HepG2 (cell line): ENCODE measurements around the gene PRKAG3. TPM values are rescaled to one million over a fixed set of nuclear protein-coding genes. Genes with fewer than 3 reads are reported as not detected.

Experiments used
- ATAC-seq: fragments of 200-7000 bp; cut with Tn5 transposase; 3 replicates; pipeline ENCODE4 v1.9.1; 2020; ENCODE audit warnings: mild to moderate bottlenecking, moderate library complexity
- BruUV-seq: library from RNA; stranded (reverse); fragments of 400-500 nt; replicated peaks from 2 replicates; lab custom pipeline; 2021; lab: Mats Ljungman, UMichigan
- CTCF ChIA-PET: fragments of 300-600 bp; formaldehyde crosslinking; extraction: SDS; loops from one replicate; lab custom pipeline; 2021; ENCODE audit warnings: low total read pairs, inconsistent platforms, low intra/inter-chr PET ratio; lab: Yijun Ruan, JAX
- POLR2A ChIA-PET: fragments of 350-600 bp; sonication (Branson Sonifier 250); formaldehyde crosslinking; loops from one replicate; lab custom pipeline; 2020; ENCODE audit warnings: antibody characterized with exemption, inconsistent platforms; lab: Yijun Ruan, JAX
- DNase-seq: peaks from one replicate; pipeline ENCODE4 v3.0.0-alpha.2; 2015; ENCODE audit warnings: low spot score
- FAIRE-seq: peaks from 3 replicates; lab custom pipeline; 2011; peaks lifted over from hg19 to GRCh38; lab: Jason Lieb, UNC
- H2AFZ ChIP-seq: one replicate; pipeline ENCODE4 v1.6.1; 2011; ENCODE audit warnings: low read length, inconsistent platforms
- H3K27ac ChIP-seq: fragments of 300-600 bp; 3 replicates; pipeline ENCODE4 v1.8.0; 2011; ENCODE audit warnings: mixed run types, mild to moderate bottlenecking, mixed read lengths, low read length, inconsistent platforms; ENCODE audit not compliant: insufficient read depth; ENCODE audit errors: extremely low read length
- H3K27me3 ChIP-seq, 2 experiments: fragments of 200-600 bp in 1 of 2; 2 replicates in 1 of 2; 3 replicates in 1 of 2; pipeline versions ENCODE4 v1.6.0 to v1.8.0; 2011; ENCODE audit warnings: low read length in 2 of 2, mild to moderate bottlenecking in 2 of 2, moderate library complexity in 2 of 2, inconsistent platforms in 1 of 2; ENCODE audit not compliant: insufficient read depth in 2 of 2, control insufficient read depth in 1 of 2
- H3K36me3 ChIP-seq, 2 experiments: fragments of 200-600 bp in 1 of 2; replicated peaks in 1 of 2; 2 replicates in 1 of 2; 3 replicates in 1 of 2; pipeline versions ENCODE4 v1.5.1 to v1.8.0; 2011; ENCODE audit warnings: low read length in 2 of 2, inconsistent platforms in 1 of 2; ENCODE audit not compliant: insufficient read depth in 2 of 2, control insufficient read depth in 1 of 2
- H3K4me1 ChIP-seq: 2 replicates; pipeline ENCODE4 v1.5.1; 2012; ENCODE audit warnings: low read length, inconsistent platforms; ENCODE audit not compliant: insufficient read depth
- H3K4me2 ChIP-seq: 2 replicates; pipeline ENCODE4 v1.6.0; 2011; ENCODE audit warnings: low read depth, low read length, inconsistent platforms
- H3K4me3 ChIP-seq, 3 experiments: fragments of 200-600 bp in 1 of 3; sonication (generic), shearing (Covaris generic) in 1 of 3; replicated peaks in 1 of 3; 2 replicates each; pipeline ENCODE4 v1.5.1; 2011 to 2016; ENCODE audit warnings: low read length in 3 of 3, inconsistent platforms in 2 of 3, low read depth in 2 of 3, mild to moderate bottlenecking in 2 of 3, control low read depth in 1 of 3, mixed read lengths in 1 of 3; ENCODE audit not compliant: insufficient read depth in 1 of 3
- H3K79me2 ChIP-seq: one replicate; pipeline ENCODE4 v1.6.1; 2011; ENCODE audit warnings: low read length, inconsistent platforms; ENCODE audit not compliant: insufficient read depth
- H3K9ac ChIP-seq: 2 replicates; pipeline ENCODE4 v1.6.0; 2011; ENCODE audit warnings: mild to moderate bottlenecking, low read depth, low read length, inconsistent platforms; ENCODE audit not compliant: insufficient read depth
- H3K9me3 ChIP-seq: 2 replicates; pipeline ENCODE4 v1.5.1; 2012; ENCODE audit warnings: mild to moderate bottlenecking, low read length
- H4K20me1 ChIP-seq: 2 replicates; pipeline ENCODE4 v1.6.0; 2011; ENCODE audit warnings: inconsistent platforms, mild to moderate bottlenecking, low read length, moderate library complexity; ENCODE audit not compliant: insufficient read depth
- ATM ChIP-seq: fragments of 450-650 bp; IDR thresholded peaks from 2 replicates; pipeline ENCODE4 v1.7.1; 2017; ENCODE audit warnings: mild to moderate bottlenecking, borderline replicate concordance
- ETV5 ChIP-seq: IDR thresholded peaks from 2 replicates; pipeline ENCODE4 v1.6.1; 2018; ENCODE audit warnings: missing biosample characterization, missing genetic modification reagents, inconsistent platforms, borderline replicate concordance
- ETV6 ChIP-seq: sonication (generic); formaldehyde crosslinking; conservative IDR thresholded peaks from 2 replicates; pipeline ENCODE4 v1.4.0; 2020; ENCODE audit warnings: missing genetic modification reagents
- GZF1 ChIP-seq: sonication (generic); formaldehyde crosslinking; IDR thresholded peaks from 2 replicates; pipeline ENCODE4 v1.5.1; 2020; ENCODE audit warnings: mild to moderate bottlenecking, missing genetic modification reagents
- HNRNPLL ChIP-seq: fragments of 200-400 bp; formaldehyde crosslinking; IDR thresholded peaks from 2 replicates; pipeline ENCODE4 v1.6.1; 2017; ENCODE audit warnings: mild to moderate bottlenecking, low read depth, low read length; ENCODE audit not compliant: poor library complexity, severe bottlenecking
- HOXA9 ChIP-seq: sonication (generic); formaldehyde crosslinking; IDR thresholded peaks from 2 replicates; pipeline ENCODE4 v1.8.1; 2022; ENCODE audit warnings: missing genetic modification reagents, mild to moderate bottlenecking, moderate library complexity, borderline replicate concordance
- KDM3A ChIP-seq: IDR thresholded peaks from 2 replicates; pipeline ENCODE4 v1.6.1; 2018; ENCODE audit warnings: low read depth, missing compliant biosample characterization
- KLF6 ChIP-seq: IDR thresholded peaks from 2 replicates; pipeline ENCODE4 v1.8.0; 2016; ENCODE audit warnings: missing biosample characterization, missing genetic modification reagents
- NFKBIZ ChIP-seq: IDR thresholded peaks from 2 replicates; pipeline ENCODE4 v1.6.1; 2018; ENCODE audit warnings: missing genetic modification reagents, missing compliant biosample characterization
- PAF1 ChIP-seq: IDR thresholded peaks from 2 replicates; pipeline ENCODE4 v1.6.1; 2016; ENCODE audit warnings: missing genetic modification reagents, missing compliant biosample characterization
- POLR2A ChIP-seq, 2 experiments: IDR thresholded peaks; 2 replicates each; pipeline ENCODE4 v1.6.1; 2011; ENCODE audit warnings: low read depth in 2 of 2, low read length in 2 of 2, mild to moderate bottlenecking in 1 of 2, moderate library complexity in 1 of 2; ENCODE audit not compliant: insufficient read depth in 1 of 2
- POLR2AphosphoS5 ChIP-seq: IDR thresholded peaks from 2 replicates; pipeline ENCODE4 v1.6.1; 2012; ENCODE audit warnings: low read depth, low read length
- POLR2G ChIP-seq: fragments of 200-400 bp; formaldehyde crosslinking; IDR thresholded peaks from 2 replicates; pipeline ENCODE4 v1.6.1; 2018; ENCODE audit warnings: mild to moderate bottlenecking, low read depth, low read length, moderate library complexity
- RBAK ChIP-seq: sonication (generic); formaldehyde crosslinking; IDR thresholded peaks from 2 replicates; pipeline ENCODE4 v1.5.1; 2020; ENCODE audit warnings: mild to moderate bottlenecking, missing genetic modification reagents
- RBM22 ChIP-seq: fragments of 200-400 bp; formaldehyde crosslinking; optimal IDR thresholded peaks from 2 replicates; pipeline ENCODE3; 2017; ENCODE audit warnings: mild to moderate bottlenecking, low read length, moderate library complexity
- SMAD9 ChIP-seq: sonication (generic); formaldehyde crosslinking; IDR thresholded peaks from 2 replicates; pipeline ENCODE4 v1.5.1; 2020; ENCODE audit warnings: mild to moderate bottlenecking, missing genetic modification reagents
- SRSF9 ChIP-seq: fragments of 200-400 bp; formaldehyde crosslinking; IDR thresholded peaks from 2 replicates; pipeline ENCODE4 v1.6.1; 2018; ENCODE audit warnings: borderline replicate concordance, mild to moderate bottlenecking, low read depth, low read length; ENCODE audit not compliant: insufficient read depth, poor library complexity, severe bottlenecking
- TARDBP ChIP-seq: sonication (generic); formaldehyde crosslinking; IDR thresholded peaks from 2 replicates; pipeline ENCODE4 v1.8.0; 2022; ENCODE audit warnings: mild to moderate bottlenecking, missing genetic modification reagents
- TBX2 ChIP-seq: sonication (generic); formaldehyde crosslinking; IDR thresholded peaks from 2 replicates; pipeline ENCODE4 v1.5.0; 2020; ENCODE audit warnings: missing genetic modification reagents, mild to moderate bottlenecking, borderline replicate concordance
- ZNF329 ChIP-seq: sonication (generic); formaldehyde crosslinking; IDR thresholded peaks from 2 replicates; pipeline ENCODE4 v1.9.0; 2021; ENCODE audit warnings: low read depth, mild to moderate bottlenecking, missing genetic modification reagents
- ZNF367 ChIP-seq: sonication (generic); formaldehyde crosslinking; IDR thresholded peaks from 2 replicates; pipeline ENCODE4 v1.4.0; 2020; ENCODE audit warnings: missing genetic modification reagents, borderline replicate concordance
- ZNF577 ChIP-seq: sonication (generic); formaldehyde crosslinking; IDR thresholded peaks from 2 replicates; pipeline ENCODE4 v1.4.0; 2020; ENCODE audit warnings: mild to moderate bottlenecking, low read depth, missing genetic modification reagents, borderline replicate concordance
- ZNF607 ChIP-seq: sonication (generic); formaldehyde crosslinking; IDR thresholded peaks from 2 replicates; pipeline ENCODE4 v1.5.1; 2020; ENCODE audit warnings: missing genetic modification reagents, mild to moderate bottlenecking, borderline replicate concordance
- ZNF7 ChIP-seq: IDR thresholded peaks from 2 replicates; pipeline ENCODE4 v1.6.1; 2016; ENCODE audit warnings: missing biosample characterization, missing genetic modification reagents
- ZNF891 ChIP-seq: sonication (generic); formaldehyde crosslinking; IDR thresholded peaks from 2 replicates; pipeline ENCODE4 v1.5.0; 2020; ENCODE audit warnings: mild to moderate bottlenecking, missing genetic modification reagents
- WGBS: methylation state at CpG from one replicate; pipeline ENCODE4 v1.1.6; 2017; ENCODE audit warnings: low lambda C conversion rate; 5-methylcytosine and 5-hydroxymethylcytosine counted together
- in situ Hi-C: cut with HindIII; loops from 2 replicates; pipeline ENCODE4 v1.10.0; 2017; ENCODE audit warnings: low pct_unique_long_range_greater_than_20kb; ENCODE audit not compliant: extremely low pct_ligation_motif_present
- intact Hi-C: fragments of 100-400 bp; cut with micrococcal nuclease; formaldehyde crosslinking; loops from one replicate; pipeline ENCODE4 v1.10.0; 2022; ENCODE audit not compliant: unreplicated experiment
- polyA plus RNA-seq, 8 experiments: library from polyadenylated mRNA; depleted of rRNA in 3 of 8; stranded (reverse) in 7 of 8; unstranded in 1 of 8; fragments of >200 nt; fragmentation: Illumina TruSeq in 4 of 8; extraction: Trizol in 4 of 8; gene quantifications; 2 replicates each; pipeline versions ENCODE4 v1.2.1 to v1.2.3, GENCODE V29; 2011 to 2016; ENCODE audit warnings: low read depth in 4 of 8, missing spikeins in 1 of 8, mixed read lengths in 1 of 8; ENCODE audit not compliant: insufficient read depth in 1 of 8
- total RNA-seq, 5 experiments: library from RNA; depleted of rRNA; stranded (reverse); fragments of >200 nt; fragmentation: Illumina TruSeq; extraction: Trizol; gene quantifications; 2 replicates each; pipeline ENCODE4 v1.2.3, GENCODE V29; 2016; ENCODE audit warnings: low read depth in 1 of 5
- TF ChIP-seq, protein P1 (sequence below): sonication (generic); formaldehyde crosslinking; IDR thresholded peaks from 2 replicates; pipeline ENCODE4 v1.5.0; 2020; ENCODE audit warnings: missing genetic modification reagents
- TF ChIP-seq, protein P2 (sequence below): sonication (generic); formaldehyde crosslinking; IDR thresholded peaks from 2 replicates; pipeline ENCODE4 v1.4.0; 2020; ENCODE audit warnings: low read depth, mild to moderate bottlenecking, missing genetic modification reagents

Gene PRKAG3
- total and polyA plus RNA-seq, 2 of the 13 experiments (the other 11 are each of a cell fraction or from before 2014, with no cell fraction given), result not detected

DNA sequence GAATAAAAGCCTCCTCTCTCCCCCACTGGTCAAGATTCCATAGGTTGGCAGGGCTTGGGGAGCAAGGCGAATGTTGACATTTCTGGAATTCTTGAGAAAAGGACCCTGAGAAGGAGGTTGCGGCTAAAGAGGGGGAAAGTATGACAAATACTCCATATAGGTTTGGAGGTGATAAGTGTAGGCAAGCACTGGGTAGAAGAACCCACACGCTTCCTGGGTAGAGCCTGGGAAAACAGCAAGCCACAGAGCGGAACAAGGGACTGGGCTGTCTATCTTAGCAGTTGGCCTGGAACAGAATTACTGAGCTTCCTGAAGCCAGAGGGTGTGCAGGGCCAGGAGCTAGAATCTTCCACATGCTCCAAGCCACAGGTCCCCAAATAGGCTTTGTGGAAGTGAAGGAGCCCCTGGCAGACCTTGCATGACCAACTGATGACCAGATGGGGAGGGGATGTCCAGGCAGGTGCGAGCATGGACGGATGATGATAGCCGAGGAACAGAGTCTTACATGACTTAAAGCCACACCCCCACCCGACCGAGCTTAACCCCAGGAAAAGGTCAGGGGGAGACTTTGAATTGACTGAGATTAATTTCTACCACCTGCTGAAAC is 9.9 kb downstream of the PRKAG3 start:
- no peak for ATAC-seq
- Histone ChIP-seq H2AFZ (no peak overlapping the region), H4K20me1 (no peaks in the 10 kb centered on the region), H3K4me3 (no peak overlapping the region), H3K36me3 (peaks cover 8 to 22% of the 10 kb centered on the region in 2 experiments; a peak in 4 of 5 replicates), H3K27me3 (peaks cover 0 to 3% of the 10 kb centered on the region in 2 experiments; a peak in 1 of 5 replicates), H3K4me2 (no peak overlapping the region), H3K9ac (no peak overlapping the region), H3K27ac (no peak overlapping the region), H3K79me2 (no peaks in the 10 kb centered on the region), H3K4me1 (no peaks in the 10 kb centered on the region), H3K9me3 (no peaks in the 10 kb centered on the region)
- no peak for FAIRE-seq
- DNase-seq, result no peak
- WGBS, result 89% methylated on average over 9 of the region's 9 CpGs
- ChIA-PET POLR2A (no interaction called here), CTCF (no interaction called here)
- intact Hi-C loops (no loop called here), in situ Hi-C loops (no loop called here)
- BruUV-seq, result TSS peak; percentile 9
- TF ChIP-seq ETV5 (CRISPR knock-in tag), result no peak
- TF ChIP-seq HOXA9 (CRISPR knock-in tag), result no peak
- no peak for TF ChIP-seq SRSF9
- TF ChIP-seq, protein P1, sequence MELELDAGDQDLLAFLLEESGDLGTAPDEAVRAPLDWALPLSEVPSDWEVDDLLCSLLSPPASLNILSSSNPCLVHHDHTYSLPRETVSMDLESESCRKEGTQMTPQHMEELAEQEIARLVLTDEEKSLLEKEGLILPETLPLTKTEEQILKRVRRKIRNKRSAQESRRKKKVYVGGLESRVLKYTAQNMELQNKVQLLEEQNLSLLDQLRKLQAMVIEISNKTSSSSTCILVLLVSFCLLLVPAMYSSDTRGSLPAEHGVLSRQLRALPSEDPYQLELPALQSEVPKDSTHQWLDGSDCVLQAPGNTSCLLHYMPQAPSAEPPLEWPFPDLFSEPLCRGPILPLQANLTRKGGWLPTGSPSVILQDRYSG (CRISPR knock-in tag), result no peak
- no peak for TF ChIP-seq ZNF367
- no peak for TF ChIP-seq ZNF891
- TF ChIP-seq NFKBIZ (CRISPR knock-in tag), result no peak
- TF ChIP-seq ETV6 (CRISPR knock-in tag), result no peak
- TF ChIP-seq, protein P2, sequence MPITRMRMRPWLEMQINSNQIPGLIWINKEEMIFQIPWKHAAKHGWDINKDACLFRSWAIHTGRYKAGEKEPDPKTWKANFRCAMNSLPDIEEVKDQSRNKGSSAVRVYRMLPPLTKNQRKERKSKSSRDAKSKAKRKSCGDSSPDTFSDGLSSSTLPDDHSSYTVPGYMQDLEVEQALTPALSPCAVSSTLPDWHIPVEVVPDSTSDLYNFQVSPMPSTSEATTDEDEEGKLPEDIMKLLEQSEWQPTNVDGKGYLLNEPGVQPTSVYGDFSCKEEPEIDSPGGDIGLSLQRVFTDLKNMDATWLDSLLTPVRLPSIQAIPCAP (CRISPR knock-in tag), result no peak
- TF ChIP-seq ATM, result no peak
- TF ChIP-seq HNRNPLL, result no peak
- no peak for TF ChIP-seq TBX2 (CRISPR knock-in tag)
- peak in 1 of 2 experiments; percentile 24; a peak in 1 of 4 replicates for TF ChIP-seq POLR2A (IDR thresholded peaks at IDR 0.05; ENCODE audit: insufficient read depth in 1 of 2, low read depth in 2 of 2, low read length in 2 of 2)
- no peak for TF ChIP-seq ZNF329 (CRISPR knock-in tag)
- TF ChIP-seq TARDBP (CRISPR knock-in tag), result no peak
- peak; percentile 78; the same call in 1 of the 2 replicates for TF ChIP-seq PAF1 (CRISPR knock-in tag)
- peak; percentile 49 for TF ChIP-seq POLR2G
- no peak for TF ChIP-seq SMAD9
- TF ChIP-seq KLF6, result no peak
- TF ChIP-seq POLR2AphosphoS5, result 0 out of 2 replicates have a peak, but pooled peaks have one; percentile 2
- no peak for TF ChIP-seq RBAK
- no peak for TF ChIP-seq ZNF607 (CRISPR knock-in tag)
- TF ChIP-seq ZNF577, result no peak
- no peak for TF ChIP-seq KDM3A (CRISPR knock-in tag)
- TF ChIP-seq GZF1 (CRISPR knock-in tag), result no peak
- peak; percentile 85 for TF ChIP-seq ZNF7 (CRISPR knock-in tag)
- peak; percentile 67 for TF ChIP-seq RBM22
